Stomach (tissue), 4 donors: ENCODE measurements around the gene KPNB1.

ENCODE experiments used
- CTCF ChIP-seq, 7 experiments: fragments of 450-650 bp in 4 of 7; fragments of 200-600 bp in 3 of 7; sonication (generic) in 3 of 7; IDR thresholded peaks; one replicate each; pipeline ENCODE4 v1.5.1; 2016 to 2019; ENCODE audit warnings: antibody characterized with exemption in 7 of 7, control low read depth in 2 of 7, mild to moderate bottlenecking in 1 of 7
- EP300 ChIP-seq: sonication (generic); formaldehyde crosslinking; IDR thresholded peaks from one replicate; pipeline ENCODE4 v1.6.1; 2017; ENCODE audit warnings: antibody characterized with exemption
- POLR2AphosphoS5 ChIP-seq, 3 donors: sonication (generic); formaldehyde crosslinking; IDR thresholded peaks; one replicate each; pipeline ENCODE4 v1.6.1; 2016; ENCODE audit warnings: antibody characterized with exemption in 3 of 3

DNA sequence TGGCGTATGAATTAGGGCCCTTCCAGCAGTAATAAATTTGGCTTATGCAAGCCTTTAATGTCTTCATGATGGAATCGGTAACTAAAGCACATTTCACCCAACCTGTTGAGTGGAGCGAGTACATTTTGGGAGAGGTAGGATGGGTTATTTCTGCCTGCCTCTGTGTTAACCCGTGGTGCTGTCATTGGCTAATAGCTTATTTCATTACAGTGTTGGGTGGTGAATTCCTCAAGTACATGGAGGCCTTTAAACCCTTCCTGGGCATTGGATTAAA, 26.4 kb downstream of the KPNB1 start:
- TF ChIP-seq CTCF (IDR thresholded peaks at IDR 0.05): no peak
- no peak for TF ChIP-seq POLR2AphosphoS5 (IDR thresholded peaks at IDR 0.05)
- no peak for TF ChIP-seq EP300
